Stimulated activated CD4-positive, alpha-beta T cell treated with anti-CD3 and anti-CD28 coated beads, Interleukin-2, amount 100 ng/mL, for 4 hours (primary cell): ENCODE measurements around the gene KRT17.

Experiments used
- DNase-seq: peaks from one replicate; pipeline ENCODE4 v3.0.0-alpha.2; 2020; ENCODE audit warnings: low read depth

The KRT17 gene

DNA sequence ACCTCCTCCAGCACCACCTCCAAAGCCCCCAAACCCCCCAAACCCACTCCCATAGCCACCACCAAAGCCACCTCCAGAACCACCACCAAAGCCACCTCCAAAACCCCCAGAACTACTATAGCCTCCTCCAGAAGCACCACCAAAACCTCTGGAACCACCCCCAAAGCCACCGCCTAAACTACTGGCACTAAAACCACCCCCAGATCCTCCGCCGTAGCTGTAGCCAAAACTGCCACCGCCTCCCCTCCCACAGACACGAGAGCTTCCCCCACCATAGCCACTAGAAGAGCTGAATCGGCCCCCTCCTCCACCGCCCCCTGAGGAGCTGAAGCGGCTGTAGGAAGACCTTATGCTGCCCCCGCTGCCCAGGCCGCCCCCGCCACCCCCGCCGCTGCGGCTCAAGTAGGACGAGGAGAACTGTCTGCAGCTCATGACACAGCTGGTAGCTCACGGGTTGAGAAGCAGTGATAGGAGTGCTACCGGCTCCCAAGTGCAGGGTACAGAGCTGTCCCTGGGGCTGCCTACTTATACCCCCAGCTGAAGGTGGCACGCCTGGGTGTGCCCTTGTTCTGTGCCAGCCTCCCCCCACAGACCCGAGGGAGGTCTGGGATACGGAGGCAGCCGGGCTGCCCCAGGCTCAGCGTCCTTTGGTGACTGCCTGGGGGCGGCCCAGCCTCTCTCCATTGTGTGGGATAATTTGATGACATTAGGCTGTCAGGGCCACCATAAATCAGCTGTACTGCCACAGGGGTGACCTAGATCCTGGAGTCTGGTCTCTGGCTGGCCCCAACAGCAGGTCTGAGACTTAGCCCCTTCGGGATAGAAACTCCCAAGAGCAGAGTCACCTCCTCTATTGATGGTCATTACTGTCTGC is 52.6 kb downstream of the KRT17 start, which contains the start of gene KRT9:
Gene KRT9 (minus strand): TSS at position 499 of the 874 bp plus-strand sequence. CDS start 67 bp downstream, at position 432.
- DNase-seq = no peak
